ENCODE data around the gene EXTL2. TPM values are rescaled to one million over a fixed set of nuclear protein-coding genes. Genes with fewer than 3 reads are reported as not detected.
"Not testable (repeated sequence)": the region's sequence is repeated elsewhere in the genome, so short reads cannot be mapped to it uniquely, and the experiment has no call there.

The EXTL2 gene
- polyA plus RNA-seq, 3 donors from 2014 or later: 5.2 to 9.9 (median 8.4) TPM

DNA sequence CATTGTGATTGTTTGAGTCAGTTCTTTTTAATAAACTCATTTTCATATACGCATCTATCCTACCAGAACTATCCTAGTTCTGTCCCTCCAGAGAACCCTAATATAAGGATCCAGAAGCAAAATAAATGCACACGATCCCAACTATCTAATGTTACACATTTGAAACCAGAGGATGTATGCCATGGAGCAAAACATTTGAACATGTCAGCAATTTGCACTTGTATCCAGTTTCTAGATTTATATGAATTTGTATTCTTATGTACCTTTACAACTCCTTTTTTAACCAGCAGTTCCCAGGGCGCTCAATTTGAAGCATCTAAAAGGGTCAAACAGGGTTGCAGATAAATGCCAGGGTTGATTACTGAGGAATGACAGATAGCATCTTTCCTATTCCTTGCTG is 2.1 kb downstream of the EXTL2 start:
- DNase-seq: no peak
- Mint-ChIP-seq H3K27me3 (ENCODE audit: low read depth in 3 of 3) (peaks cover 14 to 20% (median 17%) of the 10 kb centered on the region in 3 donors), H3K4me1 (peaks cover 27 to 38% of the 10 kb centered on the region in 2 donors), H3K4me3 (no peak overlapping the region), H3K36me3 (peaks cover 10 to 14% (median 13%) of the 10 kb centered on the region in 3 donors), H3K9me3 (peaks cover 0 to 3% (median 2%) of the 10 kb centered on the region in 6 donors), H3K27ac (no peak overlapping the region)

GRCh38 chr1:100891380-100891779 is 3.3 kb downstream of the EXTL2 start:
- H3K27me3 Mint-ChIP-seq (ENCODE audit: low read depth in 3 of 3): peaks cover 8 to 16% (median 15%) of the 10 kb centered on the region in 3 donors
- peaks cover 15 to 27% of the 10 kb centered on the region in 2 donors for H3K4me1 Mint-ChIP-seq
- peaks cover 0 to 3% (median 2%) of the 10 kb centered on the region in 6 donors for H3K9me3 Mint-ChIP-seq
- no peak overlapping the region for H3K27ac Mint-ChIP-seq
- H3K36me3 Mint-ChIP-seq: peaks cover 10 to 14% (median 13%) of the 10 kb centered on the region in 3 donors
- no peak for DNase-seq
- no peak overlapping the region for H3K4me3 Mint-ChIP-seq

DNA sequence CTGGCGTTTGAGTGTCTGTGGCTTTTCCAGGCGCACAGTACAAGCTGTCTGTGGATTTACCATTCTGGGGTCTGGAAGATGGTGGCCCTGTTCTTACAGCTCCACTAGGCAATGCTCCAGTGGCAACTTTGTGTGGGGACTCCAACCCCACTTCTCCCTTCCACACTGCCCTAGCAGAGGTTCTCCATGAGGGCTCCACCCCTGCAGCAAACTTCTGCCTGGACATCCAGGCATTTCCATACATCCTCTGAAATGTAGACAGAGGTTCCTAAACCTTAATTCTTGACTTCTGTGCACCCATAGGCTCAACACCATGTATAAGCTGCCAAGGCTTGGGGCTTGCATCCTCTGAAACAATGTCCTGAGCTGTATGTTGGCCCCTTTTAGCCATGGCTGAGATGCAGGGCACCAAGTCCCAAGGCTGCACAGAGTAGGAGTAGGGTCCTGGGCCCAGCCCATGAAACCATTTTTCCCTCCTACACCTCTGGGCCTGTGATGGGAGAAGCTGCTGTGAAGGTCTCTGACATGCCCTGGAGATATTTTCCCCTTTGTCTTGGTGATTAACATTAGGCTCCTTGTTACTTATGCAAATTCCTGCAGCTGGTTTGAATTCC is 4.7 kb downstream of the EXTL2 start:
- H3K36me3 Mint-ChIP-seq: peaks cover 10 to 14% (median 13%) of the 10 kb centered on the region in 3 donors
- H3K4me1 Mint-ChIP-seq: peaks cover 11 to 19% of the 10 kb centered on the region in 2 donors
- DNase-seq; H3K4me3 Mint-ChIP-seq; H3K9me3 Mint-ChIP-seq; H3K27ac Mint-ChIP-seq; H3K27me3 Mint-ChIP-seq (ENCODE audit: low read depth in 3 of 3): not testable (repeated sequence)

DNA sequence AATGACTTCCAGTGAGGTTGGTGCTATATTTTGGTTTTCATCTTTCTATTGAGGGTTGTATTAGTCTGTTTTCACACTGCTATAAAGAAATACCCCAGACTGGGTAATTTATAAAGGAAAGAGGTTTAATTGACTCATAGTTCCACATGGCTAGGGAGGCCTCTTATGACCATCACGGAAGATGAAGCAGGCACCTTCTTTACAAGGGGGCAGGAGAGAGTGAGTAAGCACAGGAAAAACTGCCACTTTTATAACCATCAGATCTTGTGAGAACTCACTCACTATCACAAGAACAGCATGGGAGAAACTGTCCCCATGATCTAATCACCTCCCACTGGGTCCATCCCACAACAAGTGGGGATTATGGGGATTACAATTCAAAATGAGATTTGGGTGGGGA is 5.6 kb downstream of the EXTL2 start:
- H3K4me3 Mint-ChIP-seq; H3K4me1 Mint-ChIP-seq; DNase-seq; H3K27me3 Mint-ChIP-seq (ENCODE audit: low read depth in 3 of 3); H3K9me3 Mint-ChIP-seq; H3K27ac Mint-ChIP-seq: not testable (repeated sequence)
- H3K36me3 Mint-ChIP-seq: peaks cover 10 to 14% (median 13%) of the 10 kb centered on the region in 3 donors

DNA sequence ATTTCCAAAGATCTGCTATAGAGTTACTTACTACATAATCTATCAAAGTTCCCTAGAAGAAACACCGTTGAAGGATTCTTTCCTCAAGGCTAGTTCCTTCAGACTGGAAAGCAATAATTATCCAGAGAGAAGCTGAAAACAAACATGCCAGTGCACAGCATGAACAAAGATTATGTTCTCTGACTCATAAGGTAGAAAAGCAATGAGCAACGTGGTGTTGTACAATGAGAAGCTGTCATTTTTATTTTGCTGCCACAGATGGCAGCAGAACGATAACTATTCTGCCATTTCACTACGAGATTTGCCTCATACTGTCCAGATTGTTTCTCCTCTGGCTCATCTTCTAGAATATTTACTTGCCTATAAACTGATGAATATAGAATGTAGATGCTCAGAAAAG is 10.7 kb downstream of the EXTL2 start:
- H3K27ac Mint-ChIP-seq: no peak overlapping the region
- no peaks in the 10 kb centered on the region for H3K27me3 Mint-ChIP-seq (ENCODE audit: low read depth in 3 of 3)
- DNase-seq: no peak
- H3K4me3 Mint-ChIP-seq: no peak overlapping the region
- no peaks in the 10 kb centered on the region for H3K4me1 Mint-ChIP-seq
- H3K36me3 Mint-ChIP-seq: peaks cover 5 to 8% (median 6%) of the 10 kb centered on the region in 3 donors
- H3K9me3 Mint-ChIP-seq: peaks cover 0 to 2% (median 0%) of the 10 kb centered on the region in 6 donors

GRCh38 chr1:100882698-100883097 is 11.9 kb downstream of the EXTL2 start:
- H3K27ac Mint-ChIP-seq: no peak overlapping the region

GRCh38 chr1:100881687-100882086 is 13.0 kb downstream of the EXTL2 start:
- no peak overlapping the region for H3K27ac Mint-ChIP-seq
- no peaks in the 10 kb centered on the region for H3K27me3 Mint-ChIP-seq (ENCODE audit: low read depth in 3 of 3)
- no peaks in the 10 kb centered on the region for H3K9me3 Mint-ChIP-seq
- H3K4me3 Mint-ChIP-seq: no peak overlapping the region
- no peaks in the 10 kb centered on the region for H3K36me3 Mint-ChIP-seq
- H3K4me1 Mint-ChIP-seq: no peaks in the 10 kb centered on the region
- DNase-seq: no peak

More at GRCh38 chr1:100882698-100883097, 11.9 kb downstream of the EXTL2 start:
- H3K27me3 Mint-ChIP-seq (ENCODE audit: low read depth in 3 of 3): no peaks in the 10 kb centered on the region
- no peaks in the 10 kb centered on the region for H3K36me3 Mint-ChIP-seq
- H3K4me1 Mint-ChIP-seq: no peaks in the 10 kb centered on the region
- no peak for DNase-seq
- H3K9me3 Mint-ChIP-seq: no peaks in the 10 kb centered on the region
- no peak overlapping the region for H3K4me3 Mint-ChIP-seq

GRCh38 chr1:100879422-100879821 is 15.2 kb downstream of the EXTL2 start:
- Mint-ChIP-seq H3K4me3 (no peak overlapping the region), H3K36me3 (peaks cover 0 to 3% (median 0%) of the 10 kb centered on the region in 3 donors), H3K27ac (no peak overlapping the region), H3K27me3 (ENCODE audit: low read depth in 3 of 3) (no peaks in the 10 kb centered on the region), H3K9me3 (no peaks in the 10 kb centered on the region), H3K4me1 (no peaks in the 10 kb centered on the region)
- DNase-seq: no peak

DNA sequence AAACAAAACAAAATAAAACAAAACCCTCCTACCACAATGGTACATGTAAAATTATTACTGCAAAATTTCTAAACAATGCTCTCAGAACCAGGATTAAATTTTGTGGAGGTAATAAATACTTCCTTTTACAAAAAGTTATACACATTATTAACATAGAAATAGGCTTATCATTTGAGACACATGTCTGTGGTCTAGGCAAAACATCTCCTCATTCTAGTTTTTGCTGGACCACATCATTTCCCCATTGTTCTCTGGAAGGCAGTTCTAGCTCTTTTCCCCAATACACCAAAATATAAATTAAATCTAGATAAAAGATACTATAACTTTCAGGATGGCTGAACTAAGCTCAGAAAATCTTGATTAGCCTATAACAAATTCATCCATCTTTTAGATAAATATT is 18.4 kb downstream of the EXTL2 start:
- Mint-ChIP-seq H3K9me3 (no peaks in the 10 kb centered on the region), H3K27ac (no peak overlapping the region), H3K36me3 (peaks cover 0 to 8% (median 0%) of the 10 kb centered on the region in 3 donors), H3K4me3 (no peak overlapping the region), H3K4me1 (no peaks in the 10 kb centered on the region), H3K27me3 (ENCODE audit: low read depth in 3 of 3) (no peaks in the 10 kb centered on the region)
- no peak for DNase-seq

DNA sequence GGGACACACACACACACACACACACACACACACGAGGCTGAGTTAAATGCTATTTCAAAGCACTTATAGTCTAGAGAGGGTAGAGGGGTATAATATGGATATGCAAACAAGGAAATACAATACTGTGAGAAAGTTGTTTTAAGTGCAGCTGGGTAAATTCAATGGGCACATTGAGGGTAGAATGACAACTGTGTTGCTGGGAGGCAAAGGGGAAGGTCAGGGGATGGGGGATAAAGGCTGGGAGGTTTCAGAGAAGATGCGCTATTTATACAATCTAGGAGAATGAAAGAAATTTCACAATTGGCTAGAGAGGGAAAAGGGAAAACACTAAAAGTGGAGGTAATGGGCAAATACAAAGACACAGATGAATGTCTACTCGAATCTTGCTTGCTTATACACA is 19.4 kb downstream of the EXTL2 start:
- Mint-ChIP-seq H3K27me3 (ENCODE audit: low read depth in 3 of 3) (no peaks in the 10 kb centered on the region), H3K4me1 (no peaks in the 10 kb centered on the region), H3K36me3 (peaks cover 0 to 8% (median 0%) of the 10 kb centered on the region in 3 donors), H3K9me3 (no peaks in the 10 kb centered on the region), H3K27ac (no peak overlapping the region), H3K4me3 (no peak overlapping the region)
- no peak for DNase-seq

DNA sequence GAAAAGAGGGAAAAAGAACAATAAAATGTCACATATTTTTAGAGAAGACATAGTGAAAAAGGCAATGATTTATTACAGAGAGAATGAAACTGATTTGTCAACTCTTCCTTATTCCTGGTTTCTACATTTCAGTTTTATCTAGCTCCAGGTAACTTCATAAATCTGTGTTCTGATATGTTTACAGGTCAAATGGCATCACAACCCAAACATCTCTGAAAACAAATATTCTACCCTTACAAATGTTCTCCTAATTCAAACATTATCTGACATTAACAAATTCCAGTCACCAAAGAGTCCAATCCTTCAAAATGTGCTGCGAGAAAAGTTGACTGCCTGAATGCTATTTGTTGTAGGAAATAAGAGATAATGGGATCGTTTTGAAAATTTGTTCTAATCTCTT is 20.2 kb downstream of the EXTL2 start:
- DNase-seq: no peak
- H3K27ac Mint-ChIP-seq: no peak overlapping the region
- no peak overlapping the region for H3K4me3 Mint-ChIP-seq
- no peaks in the 10 kb centered on the region for H3K4me1 Mint-ChIP-seq
- H3K9me3 Mint-ChIP-seq: no peaks in the 10 kb centered on the region
- no peaks in the 10 kb centered on the region for H3K27me3 Mint-ChIP-seq (ENCODE audit: low read depth in 3 of 3)
- peaks cover 0 to 8% (median 0%) of the 10 kb centered on the region in 3 donors for H3K36me3 Mint-ChIP-seq

DNA sequence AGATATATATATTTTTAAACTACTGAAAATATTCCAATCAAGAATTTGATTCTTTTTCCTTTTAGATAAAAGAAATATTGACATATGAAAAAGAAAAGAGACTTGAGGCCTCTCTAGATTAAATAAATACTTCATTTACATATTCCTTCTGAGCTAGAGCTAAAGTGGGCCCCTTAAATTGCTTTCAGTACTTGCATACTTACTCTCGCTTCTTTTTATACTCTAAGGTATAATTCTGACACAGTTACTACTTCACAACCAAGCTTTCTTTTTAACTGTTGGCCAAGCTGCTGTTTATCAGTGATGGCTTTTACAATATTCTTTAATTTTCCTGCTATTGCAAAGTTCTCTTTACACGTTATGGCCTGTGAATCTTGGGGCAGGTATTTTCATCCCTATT is 24.6 kb downstream of the EXTL2 start:
- Mint-ChIP-seq H3K4me3 (no peak overlapping the region), H3K4me1 (no peaks in the 10 kb centered on the region), H3K27me3 (ENCODE audit: low read depth in 3 of 3) (no peaks in the 10 kb centered on the region), H3K9me3 (no peaks in the 10 kb centered on the region), H3K36me3 (peaks cover 0 to 5% (median 0%) of the 10 kb centered on the region in 3 donors), H3K27ac (no peak overlapping the region)
- no peak for DNase-seq

DNA sequence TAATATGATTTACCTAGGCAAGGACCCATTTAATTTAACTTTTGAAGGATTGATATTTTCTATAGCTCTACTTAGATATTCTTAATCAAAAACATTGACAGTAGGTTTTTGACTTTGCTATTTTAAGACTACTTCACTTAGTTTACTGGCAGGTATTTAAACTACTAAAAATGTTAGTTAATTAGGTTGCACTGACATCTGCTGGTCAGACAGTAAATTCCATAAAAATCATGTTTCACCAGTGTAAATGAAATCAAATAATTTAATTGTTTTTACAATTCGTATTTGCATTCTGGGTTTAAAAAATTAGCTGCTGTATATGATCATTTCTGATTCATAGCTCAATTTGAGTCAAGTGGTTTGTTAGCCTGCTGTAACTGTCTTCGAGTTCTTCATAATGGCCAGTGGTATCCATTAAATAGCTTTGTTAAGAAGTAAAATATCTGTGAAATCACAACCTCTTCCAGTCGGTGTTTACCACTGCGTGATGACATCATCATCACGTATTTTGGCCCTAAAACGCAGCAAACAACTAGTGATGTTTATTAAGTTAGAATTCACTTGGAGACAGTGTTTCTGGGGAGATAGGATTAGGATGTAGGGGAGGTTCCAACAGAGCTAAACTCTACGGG is 26.2 kb downstream of the EXTL2 start:
- Mint-ChIP-seq H3K4me1 (no peaks in the 10 kb centered on the region), H3K27ac (no peak overlapping the region), H3K4me3 (no peak overlapping the region), H3K36me3 (peaks cover 0 to 5% (median 0%) of the 10 kb centered on the region in 3 donors), H3K9me3 (no peaks in the 10 kb centered on the region), H3K27me3 (ENCODE audit: low read depth in 3 of 3) (no peaks in the 10 kb centered on the region)
- DNase-seq: peak; percentile 12 to 49 (median 45)

DNA sequence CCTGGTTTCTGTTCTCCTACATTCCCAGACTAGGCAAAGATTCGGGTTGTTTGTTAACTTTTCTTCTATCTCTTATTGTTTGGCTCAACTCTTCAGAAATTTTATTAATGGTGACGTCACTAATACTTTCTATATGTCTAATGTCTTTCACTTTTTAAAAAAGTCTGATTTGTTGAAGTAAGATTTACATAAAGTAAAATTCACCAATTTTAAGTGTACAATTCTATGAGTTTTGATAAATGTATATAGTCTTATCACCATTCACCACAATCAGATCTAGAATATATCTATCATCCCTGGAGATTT is 27.8 kb downstream of the EXTL2 start:
- DNase-seq: no peak
- H3K4me3 Mint-ChIP-seq: no peak overlapping the region
- no peaks in the 10 kb centered on the region for H3K36me3 Mint-ChIP-seq
- H3K9me3 Mint-ChIP-seq: no peaks in the 10 kb centered on the region
- no peak overlapping the region for H3K27ac Mint-ChIP-seq
- no peaks in the 10 kb centered on the region for H3K4me1 Mint-ChIP-seq
- no peaks in the 10 kb centered on the region for H3K27me3 Mint-ChIP-seq (ENCODE audit: low read depth in 3 of 3)
